ENCODE results near the gene PTH2. TPM values are rescaled to one million over a fixed set of nuclear protein-coding genes. Genes with fewer than 3 reads are reported as not detected.

The PTH2 gene
- total RNA-seq, 1 donor from 2014 or later = not detected

DNA sequence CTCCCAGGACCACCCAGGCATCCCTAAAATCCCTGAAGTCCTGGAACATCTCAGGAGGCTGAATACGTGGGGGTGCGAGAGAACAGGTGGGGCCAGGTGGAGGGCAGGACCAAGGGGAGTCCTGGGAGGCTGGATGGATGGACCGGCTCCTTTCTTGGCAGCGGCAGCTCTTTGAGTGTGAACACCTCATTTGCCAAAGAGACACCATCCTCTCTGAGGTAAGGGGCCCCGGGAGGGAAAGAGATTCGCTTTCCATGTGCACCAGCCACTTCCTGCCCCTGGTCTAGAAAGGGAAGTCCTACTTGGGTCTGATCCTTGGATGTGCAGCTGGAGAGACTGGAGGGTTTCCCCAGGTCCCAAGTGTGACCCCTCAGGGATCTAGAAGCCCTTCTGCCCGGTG lies 16.2 kb downstream of the PTH2 start:
- intact Hi-C loops (cut with DNase I) = no loop called here
- no peak overlapping the region for H3K4me3 ChIP-seq
- no peak for TF ChIP-seq CTCF (IDR thresholded peaks at IDR 0.05)

DNA sequence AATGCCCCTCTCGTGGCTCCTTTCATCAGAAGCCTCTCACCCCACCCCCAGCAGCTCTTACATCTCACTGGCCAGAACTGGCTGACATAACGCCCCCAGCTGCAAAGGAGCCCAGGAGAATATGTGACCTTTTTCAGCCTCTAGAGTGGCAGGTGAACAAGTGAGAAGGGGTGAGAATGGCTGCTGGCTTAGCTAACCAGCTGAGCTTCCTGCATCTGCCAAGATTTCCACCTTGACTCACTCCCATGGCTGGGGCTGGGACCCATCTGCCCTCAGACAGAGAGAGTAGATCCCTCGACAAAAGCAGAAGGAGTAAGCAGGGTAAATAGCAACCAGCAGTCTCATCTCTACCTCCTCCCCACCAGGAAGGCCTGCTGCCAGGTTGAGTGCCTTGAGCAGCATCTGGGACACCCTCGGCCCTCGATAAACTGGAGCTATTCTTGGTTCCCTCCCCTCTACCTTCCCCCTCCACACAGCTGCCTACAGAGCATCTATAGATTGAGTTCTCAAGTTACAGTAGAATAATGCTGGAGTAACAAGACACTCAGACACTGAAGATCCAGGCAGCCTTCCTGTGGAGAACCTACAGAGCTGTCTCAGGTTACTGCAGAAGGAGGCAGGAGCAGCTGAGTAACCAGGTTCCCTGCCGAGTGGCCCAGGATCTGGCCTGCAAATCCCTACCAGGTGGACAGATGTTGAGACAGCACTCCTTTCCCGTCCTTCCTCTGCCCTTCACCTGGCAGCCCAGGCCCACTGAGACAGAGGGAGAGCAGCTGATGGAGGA lies 19.6 kb downstream of the PTH2 start:
- Histone ChIP-seq H3K4me3 (no peak overlapping the region), H3K27me3 (no peaks in the 10 kb centered on the region), H3K27ac (no peak overlapping the region), H3K9me3 (no peaks in the 10 kb centered on the region), H3K4me1 (no peaks in the 10 kb centered on the region), H3K36me3 (no peaks in the 10 kb centered on the region)
- no peak for TF ChIP-seq CTCF (IDR thresholded peaks at IDR 0.05)
- DNase-seq (ENCODE audit: low spot score in 2 of 2) = no peak
- intact Hi-C loops (cut with DNase I) = no loop called here

More for the DNA sequence above, 16.2 kb downstream of the PTH2 start:
- Histone ChIP-seq H3K36me3 (no peaks in the 10 kb centered on the region), H3K9me3 (no peaks in the 10 kb centered on the region), H3K4me1 (no peaks in the 10 kb centered on the region), H3K27ac (no peak overlapping the region), H3K27me3 (no peaks in the 10 kb centered on the region)
- DNase-seq (ENCODE audit: low spot score in 2 of 2) = no peak

DNA sequence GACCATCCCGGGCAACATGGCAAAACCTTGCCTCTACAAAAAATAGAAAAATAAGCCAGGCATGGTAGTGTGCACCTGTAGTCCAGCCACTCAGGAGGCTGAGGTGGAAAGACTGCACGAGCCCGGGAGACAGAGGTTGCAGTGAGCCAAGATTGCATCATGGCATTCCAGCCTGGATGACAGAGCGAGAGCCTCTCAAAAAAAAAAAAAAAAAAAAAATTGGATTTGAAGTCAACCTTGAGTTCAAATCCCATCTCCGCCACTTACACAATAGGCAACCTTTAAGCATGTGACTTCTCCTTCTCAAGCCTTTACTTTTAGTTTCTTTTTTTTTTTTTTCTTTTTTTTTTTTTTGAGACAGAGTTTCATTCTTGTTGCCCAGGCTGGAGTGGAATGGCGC lies 23.2 kb downstream of the PTH2 start:
- no peak for TF ChIP-seq CTCF (IDR thresholded peaks at IDR 0.05)

DNA sequence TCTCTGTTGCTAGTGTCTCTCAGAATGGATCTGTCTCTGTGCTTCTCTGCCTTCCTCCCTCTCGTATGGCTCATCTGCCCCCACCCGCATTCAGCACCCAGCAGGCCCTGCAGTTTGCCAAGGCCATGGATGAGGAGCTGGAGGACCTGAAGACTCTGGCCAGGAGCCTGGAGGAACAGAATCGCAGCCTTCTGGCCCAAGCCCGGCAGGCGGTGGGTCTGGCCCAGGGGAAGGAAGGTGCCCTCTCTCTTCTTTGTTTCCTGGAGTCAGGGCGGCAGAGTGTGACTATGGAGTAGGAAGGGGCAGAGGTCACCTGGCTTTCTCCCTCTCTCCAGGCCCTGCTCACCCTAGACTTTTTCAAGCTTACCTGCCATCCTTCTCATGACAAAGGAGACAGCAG lies 24.3 kb downstream of the PTH2 start:
- no peaks in the 10 kb centered on the region for H3K9me3 ChIP-seq
- intact Hi-C loops (cut with DNase I) = no loop called here
- no peak for DNase-seq (ENCODE audit: low spot score in 2 of 2)
- no peak overlapping the region for H3K27ac ChIP-seq
- no peak overlapping the region for H3K4me3 ChIP-seq
- H3K4me1 ChIP-seq = no peaks in the 10 kb centered on the region
- no peaks in the 10 kb centered on the region for H3K36me3 ChIP-seq
- H3K27me3 ChIP-seq = no peaks in the 10 kb centered on the region
- TF ChIP-seq CTCF (IDR thresholded peaks at IDR 0.05) = no peak

More for the DNA sequence above, 23.2 kb downstream of the PTH2 start:
- H3K4me1 ChIP-seq = no peaks in the 10 kb centered on the region
- H3K27ac ChIP-seq = no peak overlapping the region
- intact Hi-C loops (cut with DNase I) = no loop called here
- no peak for DNase-seq (ENCODE audit: low spot score in 2 of 2)
- H3K9me3 ChIP-seq = no peaks in the 10 kb centered on the region
- no peak overlapping the region for H3K4me3 ChIP-seq
- no peaks in the 10 kb centered on the region for H3K27me3 ChIP-seq
- no peaks in the 10 kb centered on the region for H3K36me3 ChIP-seq

DNA sequence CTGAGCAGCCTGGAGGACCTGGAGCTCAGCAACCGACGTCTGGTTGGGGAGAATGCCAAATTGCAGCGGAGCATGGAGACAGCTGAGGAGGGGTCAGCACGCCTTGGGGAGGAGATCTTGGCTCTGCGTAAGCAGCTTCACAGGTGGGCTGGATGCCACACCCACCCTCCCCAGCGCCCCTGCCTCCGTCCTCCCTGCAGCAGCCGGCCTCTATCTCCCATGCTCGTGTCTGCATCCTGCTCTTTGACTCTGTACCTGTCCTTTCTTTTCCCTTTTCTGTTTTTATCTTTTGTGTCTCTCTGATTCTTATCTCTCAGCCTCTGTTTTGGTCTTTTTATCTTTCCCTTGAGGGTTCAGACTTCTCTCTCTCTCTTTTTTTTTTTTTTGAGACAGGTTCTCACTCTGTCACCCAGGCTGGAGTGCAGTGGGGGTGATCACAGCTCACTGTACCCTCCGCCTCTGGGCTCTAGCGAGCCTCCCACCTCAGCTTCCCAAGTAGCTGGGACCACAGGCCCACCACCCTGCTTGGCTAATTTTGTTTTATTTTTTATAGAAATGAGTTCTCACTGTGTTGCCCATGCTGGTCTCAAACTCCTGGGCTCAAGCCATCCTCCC lies 25.1 kb downstream of the PTH2 start:
- H3K36me3 ChIP-seq = no peaks in the 10 kb centered on the region

More for the DNA sequence above, 25.1 kb downstream of the PTH2 start:
- no peak overlapping the region for H3K4me3 ChIP-seq
- no peak overlapping the region for H3K27ac ChIP-seq
- no peaks in the 10 kb centered on the region for H3K9me3 ChIP-seq
- no peaks in the 10 kb centered on the region for H3K27me3 ChIP-seq
- H3K4me1 ChIP-seq = no peaks in the 10 kb centered on the region
- TF ChIP-seq CTCF (IDR thresholded peaks at IDR 0.05) = no peak
- DNase-seq (ENCODE audit: low spot score in 2 of 2) = no peak
- intact Hi-C loops (cut with DNase I) = no loop called here
